Activated CD8-positive, alpha-beta memory T cell treated with anti-CD3 and anti-CD28 coated beads, Interleukin-2, amount 50 U/mL, for 4 hours (primary cell): ENCODE data around the gene APOA1.

Experiments
- DNase-seq: peaks from one replicate; pipeline ENCODE4 v3.0.0-alpha.2; 2020

The APOA1 gene

DNA sequence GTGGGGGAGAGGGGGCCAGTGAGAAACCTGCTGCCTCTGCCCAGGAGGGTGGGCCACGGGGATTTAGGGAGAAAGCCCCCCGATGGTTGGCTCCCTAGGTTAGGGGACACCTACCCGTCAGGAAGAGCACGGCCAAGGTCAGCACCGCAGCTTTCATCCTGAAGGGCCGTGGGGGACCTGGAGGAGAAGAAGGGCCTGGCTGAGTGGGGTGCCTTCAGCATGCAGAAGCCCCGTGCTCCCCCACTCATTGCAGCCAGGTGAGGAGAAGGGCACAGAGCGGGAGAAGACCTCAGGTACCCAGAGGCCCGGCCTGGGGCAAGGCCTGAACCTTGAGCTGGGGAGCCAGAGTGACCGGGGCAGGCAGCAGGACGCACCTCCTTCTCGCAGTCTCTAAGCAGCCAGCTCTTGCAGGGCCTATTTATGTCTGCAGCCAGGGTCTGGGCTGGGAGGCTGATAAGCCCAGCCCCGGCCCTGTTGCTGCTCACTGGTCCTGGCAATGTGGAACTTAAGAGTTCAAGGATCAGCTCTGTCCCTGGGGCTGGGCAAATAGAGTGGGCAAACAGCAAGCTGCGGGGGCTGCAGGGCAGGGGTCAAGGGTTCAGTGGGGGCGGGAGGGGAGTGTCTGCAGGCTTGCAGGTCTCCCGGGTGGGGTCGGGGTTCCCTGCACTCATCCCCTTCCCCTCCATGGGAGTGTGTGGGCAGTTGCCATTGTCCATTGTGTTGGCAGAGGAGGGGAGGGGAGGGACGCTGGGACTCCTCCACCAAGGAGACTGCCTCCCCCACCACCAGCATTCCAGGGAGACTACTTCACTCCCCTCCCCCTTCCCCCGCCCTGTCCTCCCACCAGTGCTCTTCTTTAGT, at the start of gene APOA1:
Gene APOA1, minus strand, starts transcription at position 392 of the 861 bp plus-strand sequence. Its CDS starts 235 bp downstream, at position 157.
- no peak for DNase-seq

- no peak for DNase-seq
Measured at GRCh38 chr11:116885951-116886655, 48.7 kb upstream of the APOA1 start.

DNA sequence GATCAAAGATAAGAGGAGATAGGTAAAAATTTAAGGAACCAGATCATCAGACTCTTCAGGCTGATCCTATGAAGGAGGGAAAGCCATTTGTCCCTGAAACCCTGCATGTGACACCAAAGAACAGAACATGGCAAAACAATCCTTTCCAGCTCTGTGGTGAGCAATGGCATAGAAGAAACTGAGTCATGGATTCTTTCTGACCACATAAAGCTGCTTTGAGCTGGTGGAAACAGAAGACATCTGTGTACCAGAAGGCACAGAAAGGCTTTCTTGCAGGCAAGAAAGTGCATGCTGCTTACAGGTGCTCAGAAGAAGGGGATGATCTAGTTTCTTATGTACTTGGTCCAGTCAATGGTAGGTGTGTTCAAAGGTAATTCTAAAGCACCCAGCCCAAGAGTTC, 45.0 kb upstream of the APOA1 start:
- no peak for DNase-seq

GRCh38 chr11:116881143-116881542, 43.7 kb upstream of the APOA1 start:
- no peak for DNase-seq

DNA sequence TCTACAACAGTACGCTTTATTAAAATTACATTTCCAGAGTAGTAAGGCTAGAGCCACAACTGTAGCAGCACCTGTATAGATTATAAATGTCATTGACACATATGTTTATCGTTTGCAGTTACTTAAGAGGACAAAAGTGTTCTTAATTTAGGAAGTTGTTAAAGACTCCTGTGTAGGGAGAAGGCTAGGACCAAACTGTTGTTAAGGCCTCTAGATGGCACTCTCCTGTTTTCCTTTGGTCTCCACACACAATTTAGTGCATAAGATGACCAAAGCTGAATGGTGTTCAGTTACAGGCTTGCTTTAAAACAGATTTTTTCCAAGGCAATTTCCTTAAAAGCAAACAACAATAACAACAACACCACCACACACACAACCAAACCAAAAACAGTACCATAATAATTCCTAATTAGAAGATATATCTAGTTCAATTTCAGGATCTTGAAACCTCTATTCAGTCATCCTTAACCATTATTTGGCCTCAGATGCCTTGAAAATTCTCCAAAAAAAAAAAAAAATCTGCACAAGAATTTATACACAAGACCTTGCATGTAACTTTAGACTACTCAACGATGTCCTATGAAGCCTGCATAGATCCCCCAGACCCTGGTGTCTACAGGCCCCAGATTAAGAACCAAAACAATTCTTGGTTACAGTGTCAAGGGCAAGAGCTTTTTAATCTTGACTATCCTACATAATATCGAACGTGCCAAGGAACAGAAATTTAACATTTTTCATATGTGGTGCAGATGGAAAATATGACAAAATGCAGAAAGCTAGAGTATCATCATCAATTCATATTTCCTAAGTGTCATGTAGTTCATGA, 42.6 kb upstream of the APOA1 start:
- DNase-seq: no peak

GRCh38 chr11:116876656-116877055, 39.2 kb upstream of the APOA1 start:
- DNase-seq: no peak

GRCh38 chr11:116875194-116875593, 37.8 kb upstream of the APOA1 start:
- DNase-seq: no peak

- DNase-seq: no peak
Measured at GRCh38 chr11:116874251-116874650, 36.8 kb upstream of the APOA1 start.

DNA sequence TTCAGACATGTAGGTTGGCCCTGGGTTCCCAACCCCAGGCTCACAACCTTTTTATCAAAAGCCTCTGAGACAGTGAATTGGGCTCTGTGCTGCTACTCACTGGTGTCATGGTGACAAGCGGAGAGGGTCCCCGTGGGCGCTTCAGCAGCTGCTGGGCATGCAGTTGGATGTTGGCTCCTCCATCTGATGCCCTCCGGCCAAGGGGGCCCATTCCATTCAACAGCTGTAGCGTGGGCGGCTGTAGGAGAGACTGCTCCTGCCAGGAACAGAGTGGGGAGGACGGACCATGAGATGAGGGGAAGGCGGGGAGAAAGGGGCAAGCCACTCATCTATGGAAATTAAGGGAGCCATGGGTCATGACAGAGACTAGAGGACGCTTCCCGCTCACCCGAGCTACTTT, 36.0 kb upstream of the APOA1 start:
- DNase-seq: no peak

DNA sequence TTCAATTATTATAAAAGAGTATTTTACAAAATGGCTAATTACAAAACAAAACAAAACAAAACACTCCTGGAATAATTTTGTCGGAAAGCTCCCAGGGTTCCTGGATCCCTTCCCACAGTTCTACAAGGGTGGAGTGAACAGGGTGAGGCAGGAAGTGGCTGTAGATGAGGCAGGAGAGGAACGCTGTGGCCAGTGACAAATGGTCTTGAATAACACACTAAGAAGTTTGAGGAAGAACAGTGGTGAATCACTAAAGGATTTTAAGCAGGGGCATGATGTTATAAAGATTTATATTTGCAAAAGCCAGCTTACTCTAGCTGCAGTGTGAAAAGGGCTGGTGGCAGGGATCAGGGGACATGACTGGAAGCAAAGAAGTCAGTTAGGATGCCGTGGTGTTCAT, 33.8 kb upstream of the APOA1 start:
- no peak for DNase-seq

DNA sequence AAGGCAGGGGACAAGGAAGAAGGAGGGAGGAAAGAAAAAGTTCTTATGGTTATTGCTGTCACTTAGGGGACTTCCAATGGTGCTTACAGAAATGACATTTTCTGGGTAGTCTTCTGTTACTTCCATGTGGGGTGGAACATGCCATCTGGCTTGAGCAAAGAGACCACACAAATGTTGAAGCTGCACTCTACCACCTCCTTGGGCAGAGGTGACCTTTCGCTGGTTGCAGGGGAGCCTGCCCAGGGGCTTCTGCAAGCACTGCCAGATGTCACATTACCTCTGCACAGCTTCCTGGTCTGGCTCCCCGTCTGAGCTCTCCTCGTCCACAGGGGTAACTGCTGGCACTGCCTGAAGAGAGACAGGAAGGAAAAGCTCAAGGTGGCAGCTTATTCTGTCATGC, 32.6 kb upstream of the APOA1 start:
- DNase-seq: no peak

GRCh38 chr11:116869610-116870009, 32.2 kb upstream of the APOA1 start:
- no peak for DNase-seq

DNA sequence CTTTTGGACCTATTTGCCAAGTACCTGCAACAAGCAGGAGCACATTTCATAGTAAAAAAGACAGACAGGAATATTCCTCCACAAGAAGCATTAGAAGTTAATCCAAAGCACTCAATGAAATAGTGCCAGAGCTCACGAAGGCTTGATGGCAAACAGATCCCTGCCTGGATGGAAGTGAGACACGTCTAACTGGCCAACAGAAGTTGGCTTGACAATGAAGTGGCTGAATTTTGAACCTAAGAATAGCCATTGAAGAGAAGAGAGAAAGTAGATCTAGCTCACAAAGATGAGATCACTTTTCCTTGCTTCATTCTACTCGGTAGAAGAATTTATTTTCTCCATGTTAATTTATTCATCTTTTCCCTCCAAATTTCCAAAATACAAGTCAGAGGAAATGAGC, 30.6 kb upstream of the APOA1 start:
- no peak for DNase-seq

- no peak for DNase-seq
Measured at GRCh38 chr11:116867619-116868018, 30.2 kb upstream of the APOA1 start.

DNA sequence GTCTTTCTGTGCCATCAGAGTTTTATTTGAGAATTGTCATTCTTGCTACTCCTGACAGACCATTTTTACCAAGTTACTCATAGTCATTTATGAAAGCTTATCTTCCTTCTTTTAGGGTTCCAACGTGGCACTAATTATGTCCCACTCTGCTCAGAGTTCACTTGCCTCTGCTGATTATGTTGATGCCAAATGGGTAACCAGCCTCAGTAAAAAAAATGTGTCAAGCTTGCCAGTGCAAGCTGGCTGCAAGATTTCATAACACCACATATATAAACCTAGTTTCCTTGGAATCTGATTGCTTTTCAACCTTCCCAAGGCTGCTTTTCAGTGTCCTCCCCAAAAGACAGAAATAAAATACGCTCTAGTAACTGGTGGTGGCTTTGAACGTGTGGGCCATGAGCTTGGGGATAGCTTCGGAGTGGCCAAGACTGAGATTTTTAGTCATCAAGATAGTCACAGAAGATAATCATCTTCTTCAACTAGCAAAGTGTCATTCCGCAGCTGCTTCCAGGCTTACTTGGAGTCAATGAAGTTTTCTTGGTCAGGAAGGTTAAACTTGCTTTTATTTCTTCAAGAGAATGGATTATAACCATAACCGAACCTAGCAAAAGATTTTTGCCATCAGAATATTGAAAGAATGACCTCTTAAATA, 29.5 kb upstream of the APOA1 start:
- DNase-seq: no peak

GRCh38 chr11:116865696-116866095, 28.3 kb upstream of the APOA1 start:
- DNase-seq: no peak

DNA sequence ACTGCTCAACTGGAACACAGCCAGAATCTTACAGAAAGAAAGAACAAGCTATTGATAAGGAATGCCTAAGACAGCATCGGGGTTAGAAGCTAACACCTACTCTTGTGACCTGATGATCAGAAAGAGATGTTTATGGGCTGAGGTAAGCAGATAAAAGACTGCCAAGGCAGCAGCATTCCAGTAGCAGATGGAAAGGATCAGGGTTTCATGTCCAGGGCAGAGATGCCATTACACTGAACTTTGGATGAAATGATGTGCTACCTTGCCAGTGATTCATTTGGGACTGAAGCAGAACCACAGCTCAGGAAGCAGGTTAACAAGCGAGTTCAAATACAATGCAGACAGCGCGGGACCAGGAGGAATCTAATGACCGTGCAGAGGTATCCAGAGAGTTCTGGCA, 27.1 kb upstream of the APOA1 start:
- DNase-seq: no peak

- DNase-seq: no peak
Measured at GRCh38 chr11:116862951-116863350, 25.5 kb upstream of the APOA1 start.

DNA sequence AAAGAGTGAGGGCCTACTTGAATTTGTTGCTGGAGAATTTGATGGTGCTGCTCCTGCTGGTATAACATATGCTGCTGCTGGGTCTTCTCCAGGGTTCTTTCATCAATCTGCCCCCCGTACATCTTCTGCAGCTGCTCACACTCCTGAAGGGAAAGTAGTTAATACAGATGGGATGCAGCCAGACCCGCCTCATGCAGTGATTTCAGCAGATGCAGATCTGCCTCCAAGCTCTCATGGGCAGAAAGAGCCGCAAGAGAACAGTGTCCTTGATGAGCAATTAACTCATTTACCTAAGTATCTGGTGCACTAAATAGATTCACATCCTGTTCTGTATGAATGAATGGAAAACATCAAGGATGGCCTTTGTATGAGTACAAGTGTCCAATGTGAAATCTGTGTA, 24.8 kb upstream of the APOA1 start:
- no peak for DNase-seq

DNA sequence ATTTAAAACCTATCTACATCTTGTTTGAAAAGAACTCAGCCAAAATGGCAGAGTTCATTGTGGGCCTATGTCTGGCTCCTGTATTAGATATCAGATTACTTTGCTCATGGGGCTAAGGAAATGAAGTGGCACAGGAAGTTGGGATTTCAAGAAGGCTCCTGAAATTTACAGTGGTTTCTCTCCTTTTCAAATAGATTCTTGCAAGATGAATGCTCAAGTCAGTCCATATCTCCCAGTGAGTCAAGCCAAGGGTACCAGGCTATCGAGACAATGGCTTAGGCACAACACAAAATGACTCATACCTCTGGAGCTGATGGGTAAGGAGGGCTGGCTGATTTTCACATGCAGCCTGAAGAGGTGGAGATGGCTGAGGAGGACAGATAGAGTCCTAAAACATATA, 24.1 kb upstream of the APOA1 start:
- DNase-seq: no peak

- DNase-seq: no peak
Measured at GRCh38 chr11:116860303-116860702, 22.9 kb upstream of the APOA1 start.

DNA sequence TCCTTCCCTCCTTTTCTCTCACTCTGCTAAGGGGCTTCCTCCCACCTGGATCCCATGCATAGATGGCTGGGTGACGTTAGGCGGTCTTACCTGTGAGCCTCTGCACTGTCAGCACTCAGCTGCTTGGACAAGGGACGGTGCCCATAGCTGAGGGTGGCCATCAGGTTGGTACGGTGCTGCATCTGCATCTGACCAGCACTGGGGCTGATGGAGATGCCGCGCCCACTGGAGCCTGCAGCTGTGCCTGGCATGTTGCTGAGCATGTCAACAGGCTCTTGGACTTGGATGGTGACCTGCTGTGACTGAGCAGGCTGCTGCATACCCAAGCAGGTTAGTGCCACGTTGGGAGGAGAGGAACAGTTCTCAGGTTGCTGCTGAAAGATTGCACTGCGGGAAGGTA, 21.8 kb upstream of the APOA1 start:
- no peak for DNase-seq

DNA sequence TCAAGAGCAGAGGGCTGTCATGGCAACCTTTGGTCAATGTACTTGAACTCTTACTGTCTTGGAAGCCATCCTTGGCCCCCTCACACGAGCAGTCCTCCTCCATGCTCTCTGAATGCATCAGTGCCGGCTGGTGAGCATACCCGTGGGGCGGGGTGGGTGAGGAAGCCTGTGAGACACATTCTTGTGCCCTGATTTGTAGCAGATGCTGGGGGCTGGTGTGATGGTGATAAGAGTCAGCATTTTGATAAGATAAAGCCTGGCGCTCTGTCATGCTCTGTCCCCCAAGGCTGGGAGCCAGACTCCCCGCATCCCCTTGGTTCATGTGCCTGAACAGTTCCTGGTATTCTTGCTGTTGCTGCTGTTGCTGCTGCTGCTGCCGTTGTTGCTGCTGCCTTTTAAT, 20.5 kb upstream of the APOA1 start:
- DNase-seq: no peak
